HL-60 (cell line): ENCODE measurements around the gene ZC3H8.

ENCODE experiments used
- DNase-seq, 2 experiments: peaks; one replicate each; pipeline ENCODE4 v3.0.0-alpha.2; 2010 to 2020; ENCODE audit warnings: low read depth in 1 of 2, low spot score in 1 of 2
- H3K27ac ChIP-seq: fragments of 250-450 bp; sonication (Bioruptor Pico); replicated peaks from 2 replicates; pipeline ENCODE4 v1.5.1; 2020; ENCODE audit warnings: mild to moderate bottlenecking, moderate library complexity
- H3K27me3 ChIP-seq: fragments of 250-450 bp; sonication (Bioruptor Pico); 2 replicates; pipeline ENCODE4 v1.5.1; 2021; ENCODE audit warnings: mild to moderate bottlenecking, moderate library complexity; ENCODE audit not compliant: insufficient read depth, poor library complexity, severe bottlenecking
- H3K4me3 ChIP-seq: replicated peaks from 2 replicates; pipeline ENCODE4 v1.5.1; 2011; ENCODE audit warnings: mild to moderate bottlenecking, control low read depth, low read length; ENCODE audit not compliant: insufficient read depth
- CTCF ChIP-seq: IDR thresholded peaks from one replicate; pipeline ENCODE4 v1.5.1; 2011; ENCODE audit warnings: low read length, control low read depth, inconsistent platforms; ENCODE audit not compliant: insufficient read depth
- GABPA ChIP-seq: IDR thresholded peaks from 2 replicates; pipeline ENCODE4 v1.6.1; 2012; ENCODE audit warnings: low read depth
- POLR2AphosphoS5 ChIP-seq: IDR thresholded peaks from 2 replicates; pipeline ENCODE4 v1.6.1; 2012; ENCODE audit warnings: low read depth
- REST ChIP-seq: IDR thresholded peaks from 2 replicates; pipeline ENCODE4 v1.6.1; 2012; ENCODE audit warnings: low read depth; ENCODE audit not compliant: insufficient replicate concordance
- SPI1 ChIP-seq: IDR thresholded peaks from 2 replicates; pipeline ENCODE4 v1.6.1; 2012; ENCODE audit warnings: low read depth, mild to moderate bottlenecking, borderline replicate concordance

Gene ZC3H8

GRCh38 chr2:112301171-112301584, 46.3 kb upstream of the ZC3H8 start:
- Histone ChIP-seq H3K27me3 (no peaks in the 10 kb centered on the region), H3K27ac (no peak overlapping the region), H3K4me3 (no peak overlapping the region)
- TF ChIP-seq GABPA (no peak), SPI1 (no peak), REST (no peak), CTCF (no peak), POLR2AphosphoS5 (no peak)
- DNase-seq = no peak

DNA sequence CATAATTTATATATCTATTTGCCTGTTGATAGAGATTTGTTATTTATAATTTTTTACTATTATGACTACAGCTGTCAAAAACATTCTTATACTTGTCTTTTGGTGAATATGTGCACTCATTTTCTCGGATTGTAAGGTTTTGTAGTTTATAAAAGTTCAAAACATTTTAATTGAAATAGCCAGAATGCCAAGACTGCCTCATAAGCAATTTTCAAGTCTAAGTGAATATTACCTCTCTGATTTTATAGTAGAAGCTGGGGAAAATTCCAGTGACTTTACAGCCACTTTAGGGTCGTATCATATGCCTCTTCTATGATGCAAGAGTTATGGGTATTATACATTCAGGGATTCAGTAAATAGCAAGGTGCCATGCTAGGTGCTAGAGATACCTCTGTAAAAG, 41.6 kb upstream of the ZC3H8 start:
- no peak for TF ChIP-seq POLR2AphosphoS5
- no peak for TF ChIP-seq CTCF
- no peak for TF ChIP-seq SPI1
- TF ChIP-seq REST = no peak
- TF ChIP-seq GABPA = no peak
- no peak overlapping the region for H3K4me3 ChIP-seq
- no peaks in the 10 kb centered on the region for H3K27me3 ChIP-seq
- DNase-seq = no peak
- no peak overlapping the region for H3K27ac ChIP-seq

- no peaks in the 10 kb centered on the region for H3K27me3 ChIP-seq
- H3K4me3 ChIP-seq = no peak overlapping the region
- H3K27ac ChIP-seq = no peak overlapping the region
- TF ChIP-seq GABPA (no peak), POLR2AphosphoS5 (no peak), REST (no peak), CTCF (no peak), SPI1 (no peak)
- no peak for DNase-seq
Observed at GRCh38 chr2:112295407-112296078, 40.7 kb upstream of the ZC3H8 start.
